ENCODE measurements around the gene TBX3. TPM values are rescaled to one million over a fixed set of nuclear protein-coding genes. Genes with fewer than 3 reads are reported as not detected.
A peak's percentile ranks its signal among the peaks of the same experiment; 100 is the strongest.

The TBX3 gene
- polyA plus RNA-seq, 2 of the 4 experiments (the other 2 are of a cell fraction) = 22.8 to 28.0 TPM

DNA sequence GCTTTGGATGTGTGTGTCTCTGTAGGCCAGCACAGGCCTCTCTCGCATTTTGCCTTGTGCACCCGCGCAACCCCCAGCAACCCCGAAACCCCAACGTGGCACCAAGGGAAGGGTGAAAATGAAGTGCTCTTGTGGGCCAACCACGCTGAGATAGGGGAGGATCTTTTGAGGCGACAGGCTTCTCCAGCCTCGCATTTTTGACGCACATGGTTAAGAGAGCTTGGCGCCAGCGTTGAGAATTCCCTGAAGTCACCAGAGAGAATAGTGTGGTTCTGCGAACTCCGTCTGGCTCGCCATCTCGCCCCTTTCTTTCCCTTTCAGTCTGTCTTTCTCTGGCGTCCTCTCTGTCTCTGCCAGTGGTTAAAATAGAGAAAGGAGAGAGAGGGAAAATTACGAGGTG is 1.9 kb upstream of the TBX3 start:
- no peak for ATAC-seq
- CTCF ChIA-PET = no interaction called here
- DNase-seq (ENCODE audit: low read depth in 1 of 2, low spot score in 1 of 2) = no peak
- Histone ChIP-seq H3K4me3 (no peak overlapping the region), H3K27ac (peak overlapping the region in 1 of 2 experiments; percentile 96; a peak in 3 of 6 replicates), H3K9me3 (no peaks in the 10 kb centered on the region), H3K4me1 (peaks cover 15% of the 10 kb centered on the region), H3K4me2 (no peak overlapping the region)
- no peak for TF ChIP-seq HEYL (CRISPR knock-in tag; IDR thresholded peaks at IDR 0.05)
- no peak for TF ChIP-seq KDM5A (IDR thresholded peaks at IDR 0.05)
- 88% methylated on average over 17 of the region's 17 CpGs for WGBS (ENCODE audit: missing lambda C conversion rate)
- no peak for FAIRE-seq
- POLR2A ChIA-PET = no interaction called here

GRCh38 chr12:114685320-114685781 is 1.4 kb upstream of the TBX3 start:
- WGBS (ENCODE audit: missing lambda C conversion rate) = 91% methylated on average over 25 of the region's 25 CpGs
- ChIA-PET POLR2A (interaction anchor here (0.6 to 2.6 kb wide), 14 partner anchors 10 to 884 kb away, joined by 3 to 40 read pairs (median 12); no protein-coding TSS in a partner anchor), CTCF (interaction anchor here (0.7 to 2.2 kb wide), 12 partner anchors 18 to 1068 kb away, joined by 3 to 15 read pairs (median 7); no protein-coding TSS in a partner anchor)
- DNase-seq (ENCODE audit: low read depth in 1 of 2, low spot score in 1 of 2) (no peak), ATAC-seq (no peak), FAIRE-seq (no peak)
- H3K27ac ChIP-seq = peak overlapping the region; percentile 96 to 100
- TF ChIP-seq CEBPB (IDR thresholded peaks at IDR 0.05) = no peak
- H3K4me1 ChIP-seq = peaks cover 15% of the 10 kb centered on the region
- H3K4me2 ChIP-seq = peak overlapping the region; percentile 84
- peak overlapping the region; percentile 57 for H3K4me3 ChIP-seq
- no peaks in the 10 kb centered on the region for H3K9me3 ChIP-seq

DNA sequence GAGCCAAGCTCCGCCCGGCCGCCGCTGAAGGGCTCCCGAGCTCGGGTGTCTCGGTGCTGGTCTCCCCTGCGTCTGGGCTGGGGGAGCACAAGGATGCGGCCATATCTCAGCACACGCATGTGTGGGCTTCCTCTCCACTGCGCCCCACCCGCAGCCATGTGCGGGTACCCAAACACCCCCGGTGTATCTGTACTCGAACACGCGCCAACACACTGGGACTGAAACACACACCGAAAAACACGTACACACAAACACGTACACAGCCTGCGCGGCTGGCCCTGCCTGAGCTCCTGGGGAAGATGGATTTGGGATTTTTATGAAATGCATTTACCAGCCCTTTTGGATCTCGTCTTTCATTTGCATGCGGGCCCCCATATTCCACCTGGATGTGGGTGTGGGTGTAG is 897 bp upstream of the TBX3 start:
- POLR2A ChIA-PET = interaction anchor here (0.6 to 2.6 kb wide), 47 partner anchors 9 to 1086 kb away, joined by 3 to 40 read pairs (median 5); no protein-coding TSS in a partner anchor
- Histone ChIP-seq H3K9me3 (no peaks in the 10 kb centered on the region), H3K4me3 (peak overlapping the region; percentile 57), H3K4me1 (peaks cover 15% of the 10 kb centered on the region), H3K4me2 (peak overlapping the region; percentile 84), H3K27ac (peak overlapping the region; percentile 96 to 100)
- TF ChIP-seq, protein P1, sequence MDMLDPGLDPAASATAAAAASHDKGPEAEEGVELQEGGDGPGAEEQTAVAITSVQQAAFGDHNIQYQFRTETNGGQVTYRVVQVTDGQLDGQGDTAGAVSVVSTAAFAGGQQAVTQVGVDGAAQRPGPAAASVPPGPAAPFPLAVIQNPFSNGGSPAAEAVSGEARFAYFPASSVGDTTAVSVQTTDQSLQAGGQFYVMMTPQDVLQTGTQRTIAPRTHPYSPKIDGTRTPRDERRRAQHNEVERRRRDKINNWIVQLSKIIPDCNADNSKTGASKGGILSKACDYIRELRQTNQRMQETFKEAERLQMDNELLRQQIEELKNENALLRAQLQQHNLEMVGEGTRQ (IDR thresholded peaks at IDR 0.05) = 0 out of 2 replicates have a peak, but pooled peaks have one; percentile 44
- TF ChIP-seq ZC3H11A (IDR thresholded peaks at IDR 0.05) (no peak), E2F6 (IDR thresholded peaks at IDR 0.05; ENCODE audit: borderline replicate concordance, low read depth) (0 out of 2 replicates have a peak, but pooled peaks have one; percentile 16)
- ATAC-seq (peak; percentile 47 to 68; a peak in 5 of 6 replicates), DNase-seq (ENCODE audit: low read depth in 1 of 2, low spot score in 1 of 2) (peak in 1 of 2 experiments; percentile 59), FAIRE-seq (peak; percentile 13)
- 9% methylated on average over 23 of the region's 24 CpGs for WGBS (ENCODE audit: missing lambda C conversion rate)
- CTCF ChIA-PET = interaction anchor here (0.6 to 4.2 kb wide), 46 partner anchors 9 to 1228 kb away, joined by 3 to 19 read pairs (median 4); no protein-coding TSS in a partner anchor

- H3K4me2 ChIP-seq = peak overlapping the region; percentile 84
- ATAC-seq = peak; percentile 9 to 12; a peak in 5 of 6 replicates
- no peak for DNase-seq (ENCODE audit: low read depth in 1 of 2, low spot score in 1 of 2)
- TF ChIP-seq POLR2A (IDR thresholded peaks at IDR 0.05; ENCODE audit: low read length) (no peak), HOXB13 (CRISPR knock-in tag; IDR thresholded peaks at IDR 0.05; ENCODE audit: low read depth) (no peak), MYC (IDR thresholded peaks at IDR 0.05; ENCODE audit: borderline replicate concordance, low read length) (no peak), PHF8 (IDR thresholded peaks at IDR 0.05; ENCODE audit: borderline replicate concordance, low read depth) (peak; percentile 70)
- no peak for FAIRE-seq
- peaks cover 16% of the 10 kb centered on the region for H3K4me1 ChIP-seq
- ChIA-PET POLR2A (interaction anchor here (0.6 to 2.6 kb wide), 57 partner anchors 8 to 1104 kb away, joined by 3 to 40 read pairs (median 4); no protein-coding TSS in a partner anchor), CTCF (interaction anchor here (0.6 to 4.2 kb wide), 47 partner anchors 8 to 1229 kb away, joined by 3 to 19 read pairs (median 4); no protein-coding TSS in a partner anchor)
- H3K4me3 ChIP-seq = peak overlapping the region; percentile 57
- H3K9me3 ChIP-seq = no peaks in the 10 kb centered on the region
- under 1% methylated on average over 19 of the region's 19 CpGs for WGBS (ENCODE audit: missing lambda C conversion rate)
- peak overlapping the region; percentile 96 to 100 for H3K27ac ChIP-seq
These were observed 272 bp downstream of the TBX3 start for GRCh38 chr12:114683709-114684097.

- FAIRE-seq = no peak
- no peaks in the 10 kb centered on the region for H3K9me3 ChIP-seq
- WGBS (ENCODE audit: missing lambda C conversion rate) = 3% methylated on average over 29 of the region's 56 CpGs
- DNase-seq (ENCODE audit: low read depth in 1 of 2, low spot score in 1 of 2) = peak; percentile 49 to 50
- ChIA-PET POLR2A (interaction anchor here (0.6 to 2.6 kb wide), 27 partner anchors 8 to 1105 kb away, joined by 3 to 40 read pairs (median 9); no protein-coding TSS in a partner anchor), CTCF (interaction anchor here (0.7 to 4.2 kb wide), 25 partner anchors 10 to 1075 kb away, joined by 3 to 19 read pairs (median 6); no protein-coding TSS in a partner anchor)
- H3K27ac ChIP-seq = peak overlapping the region; percentile 96 to 100
- H3K4me3 ChIP-seq = peak overlapping the region; percentile 57
- peaks cover 20% of the 10 kb centered on the region for H3K4me1 ChIP-seq
- H3K4me2 ChIP-seq = peak overlapping the region; percentile 84
- peak; percentile 11 to 36; a peak in 5 of 6 replicates for ATAC-seq
- TF ChIP-seq TFCP2L1 (CRISPR knock-in tag; IDR thresholded peaks at IDR 0.05) (no peak), HOXB5 (CRISPR knock-in tag; IDR thresholded peaks at IDR 0.05) (no peak), CHD4 (IDR thresholded peaks at IDR 0.05; ENCODE audit: borderline replicate concordance) (no peak), ESRRA (IDR thresholded peaks at IDR 0.05; ENCODE audit: borderline replicate concordance, low read length) (no peak), JUN (IDR thresholded peaks at IDR 0.05) (0 out of 5 replicates have a peak, but pooled peaks of 1 of the 2 experiments have one; percentile 22), SMC3 (IDR thresholded peaks at IDR 0.05) (peak; percentile 37; the same call in 2 of the 3 replicates), POLR2A (IDR thresholded peaks at IDR 0.05; ENCODE audit: low read length) (no peak), GATA3 (IDR thresholded peaks at IDR 0.05; ENCODE audit: borderline replicate concordance) (no peak), CBX8 (IDR thresholded peaks at IDR 0.05) (no peak), KDM1A (IDR thresholded peaks at IDR 0.05; ENCODE audit: low read depth) (no peak), SREBF2 (IDR thresholded peaks at IDR 0.05) (no peak), FOXS1 (CRISPR knock-in tag; IDR thresholded peaks at IDR 0.05) (no peak), PHF8 (IDR thresholded peaks at IDR 0.05; ENCODE audit: borderline replicate concordance, low read depth) (no peak), MAZ (IDR thresholded peaks at IDR 0.05; ENCODE audit: borderline replicate concordance, low read depth, low read length) (no peak)
- TF ChIP-seq, protein P2, sequence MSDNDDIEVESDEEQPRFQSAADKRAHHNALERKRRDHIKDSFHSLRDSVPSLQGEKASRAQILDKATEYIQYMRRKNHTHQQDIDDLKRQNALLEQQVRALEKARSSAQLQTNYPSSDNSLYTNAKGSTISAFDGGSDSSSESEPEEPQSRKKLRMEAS (IDR thresholded peaks at IDR 0.05) = peak; percentile 40; the same call in 1 of the 2 replicates
These were observed 928 bp downstream of the TBX3 start for GRCh38 chr12:114682785-114683708.

Data from A549 (cell line).